GM19468 (cell line): ENCODE measurements around the gene FALEC.
A peak's percentile ranks its signal among the peaks of the same experiment; 100 is the strongest.

ENCODE experiments used
- ATAC-seq: cut with Tn5 transposase; IDR thresholded peaks from one replicate; pipeline ENCODE4 v1.9.1; 2021; ENCODE audit warnings: mild to moderate bottlenecking, moderate library complexity, moderate number of reproducible peaks; ENCODE audit not compliant: unreplicated experiment; ENCODE audit errors: extremely low read depth

Gene FALEC

GRCh38 chr1:150515328-150516049 lies at the start of gene FALEC:
FALEC (plus strand) TSS chr1:150515752.
- ATAC-seq = peak; percentile 92

- no peak for ATAC-seq
Measured at GRCh38 chr1:150466964-150467363, 48.6 kb upstream of the FALEC start.

- ATAC-seq = no peak
Measured at GRCh38 chr1:150469291-150469690, 46.3 kb upstream of the FALEC start.

DNA sequence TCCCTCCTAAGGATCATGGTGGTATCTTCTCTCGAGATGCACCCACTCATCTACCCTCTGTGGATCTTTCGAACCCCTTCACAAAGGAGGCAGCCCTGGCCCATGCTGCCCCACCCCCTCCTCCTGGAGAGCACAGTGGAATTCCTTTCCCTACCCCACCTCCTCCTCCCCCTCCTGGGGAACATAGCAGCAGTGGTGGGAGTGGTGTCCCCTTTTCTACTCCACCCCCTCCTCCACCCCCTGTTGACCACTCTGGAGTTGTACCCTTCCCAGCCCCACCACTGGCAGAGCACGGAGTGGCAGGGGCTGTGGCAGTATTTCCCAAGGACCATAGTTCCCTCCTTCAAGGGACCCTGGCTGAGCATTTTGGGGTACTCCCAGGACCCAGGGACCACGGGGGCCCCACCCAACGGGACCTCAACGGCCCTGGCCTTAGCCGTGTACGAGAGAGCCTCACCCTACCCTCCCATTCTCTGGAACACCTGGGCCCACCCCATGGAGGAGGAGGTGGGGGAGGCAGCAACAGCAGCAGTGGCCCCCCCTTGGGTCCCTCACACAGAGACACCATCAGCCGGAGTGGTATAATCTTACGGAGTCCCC lies 42.9 kb upstream of the FALEC start:
- no peak for ATAC-seq

DNA sequence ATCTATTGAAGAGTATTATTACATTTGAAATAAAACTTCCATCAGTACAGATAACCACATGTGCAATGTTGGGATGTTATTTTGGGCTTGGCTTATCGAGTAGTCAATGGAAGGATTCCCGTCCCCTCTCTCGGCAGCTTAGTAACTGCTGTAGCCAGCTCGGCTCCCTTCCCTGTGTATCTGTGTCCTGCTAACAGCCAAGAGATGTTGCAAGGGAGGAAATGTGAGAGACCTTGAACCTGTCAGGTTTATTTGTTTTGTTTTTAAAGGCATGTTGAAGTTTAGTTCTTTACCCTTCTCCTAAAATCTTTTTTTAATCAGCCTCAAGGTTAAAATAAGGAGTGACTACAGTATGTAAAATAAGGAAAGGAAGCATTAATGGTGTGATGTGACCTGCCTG lies 41.9 kb upstream of the FALEC start:
- no peak for ATAC-seq

DNA sequence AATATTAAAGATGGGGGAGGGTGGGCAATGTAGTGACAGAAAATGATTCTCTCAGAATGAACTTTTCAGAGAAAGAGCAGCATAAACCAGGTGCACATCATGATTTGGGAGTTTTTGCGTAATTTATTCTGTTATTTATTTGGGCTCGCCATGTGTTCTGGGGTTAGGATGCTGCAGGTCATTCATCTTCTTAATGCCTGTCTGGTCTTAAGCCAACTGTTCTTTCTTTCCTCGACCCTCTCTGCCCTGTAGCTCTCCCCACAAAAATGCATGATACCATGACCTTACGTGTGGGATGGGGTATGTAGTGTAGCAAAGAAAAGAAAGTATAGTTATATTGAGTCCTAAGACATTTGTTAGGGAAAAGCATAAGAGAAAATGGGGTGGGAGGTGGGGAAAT lies 40.7 kb upstream of the FALEC start:
- ATAC-seq = no peak

DNA sequence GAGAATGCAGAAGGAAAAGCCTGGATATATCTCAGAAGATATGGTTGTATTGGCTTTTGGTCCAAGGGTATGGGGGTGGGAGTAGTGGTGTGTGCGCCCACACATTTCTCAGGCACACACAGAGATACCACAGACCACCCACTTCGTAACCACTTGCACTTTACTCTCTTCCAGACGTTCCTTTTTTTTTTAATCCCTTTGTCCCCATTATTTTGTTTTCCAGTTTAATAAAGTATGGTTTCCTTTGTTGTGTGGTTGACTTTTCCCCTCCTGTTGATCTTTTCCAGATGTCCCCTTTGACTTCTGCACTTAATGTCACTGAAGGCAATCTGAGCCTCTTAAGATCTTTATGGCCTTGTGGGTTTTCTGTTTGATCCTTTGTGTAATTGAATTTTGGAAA lies 38.8 kb upstream of the FALEC start:
- ATAC-seq = no peak

DNA sequence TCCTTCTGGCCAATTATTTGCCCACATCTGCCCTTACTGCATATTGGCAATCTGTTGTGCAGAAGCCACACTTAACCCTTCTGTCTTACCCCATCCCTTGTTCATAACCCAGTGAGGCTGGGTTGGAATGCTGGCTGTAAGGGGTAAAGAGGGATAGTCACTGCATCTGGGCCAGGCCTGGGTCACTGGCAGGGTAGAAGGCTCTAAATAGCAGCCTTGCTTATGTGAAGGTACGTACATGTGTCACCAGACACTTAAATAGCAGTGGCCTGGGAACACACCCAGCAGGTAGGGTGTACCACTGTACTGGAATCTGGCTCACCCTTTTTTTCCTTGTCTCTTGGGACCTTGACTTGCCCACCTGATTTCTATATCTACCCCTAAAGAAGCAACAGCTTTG lies 38.2 kb upstream of the FALEC start:
- ATAC-seq = no peak

DNA sequence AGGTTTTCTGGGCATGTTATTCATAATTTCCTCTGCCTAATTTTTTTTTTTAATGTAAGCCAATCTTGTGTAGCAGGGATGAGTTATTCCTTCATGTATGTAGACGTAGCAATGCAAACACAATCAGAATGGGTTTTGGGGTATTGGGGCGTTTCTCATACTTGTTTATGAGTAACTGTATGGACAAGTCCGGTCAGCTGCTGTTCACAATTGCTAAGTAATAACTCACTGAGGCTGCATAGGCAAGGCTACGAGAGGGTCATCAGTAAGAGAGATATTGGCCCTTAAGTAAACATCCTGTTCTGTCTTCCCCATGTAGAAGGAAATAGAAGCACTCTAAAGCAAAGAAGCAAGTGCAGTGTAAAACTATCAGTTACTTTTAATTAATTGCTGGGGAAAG lies 37.8 kb upstream of the FALEC start:
- ATAC-seq = no peak

DNA sequence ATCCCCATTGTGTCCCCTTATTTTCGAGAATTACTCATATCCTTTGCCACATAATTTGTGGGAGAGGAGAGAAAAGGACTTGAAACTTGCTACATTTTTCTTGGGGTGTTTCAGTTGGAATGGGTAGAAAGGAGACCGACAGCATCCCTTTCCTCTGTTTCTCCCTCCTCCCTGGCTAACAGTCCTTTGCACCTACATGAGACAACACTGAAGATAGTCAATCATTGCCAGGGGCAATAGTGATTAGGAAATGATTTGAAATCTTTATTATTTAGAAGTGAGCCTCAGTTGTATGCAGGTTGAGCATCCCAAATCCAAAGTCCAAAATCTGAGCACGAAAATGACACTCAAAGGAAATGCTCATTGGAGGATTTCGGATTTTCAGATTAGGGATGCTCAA lies 36.2 kb upstream of the FALEC start:
- ATAC-seq = no peak

GRCh38 chr1:150479927-150480352 lies 35.6 kb upstream of the FALEC start:
- no peak for ATAC-seq

DNA sequence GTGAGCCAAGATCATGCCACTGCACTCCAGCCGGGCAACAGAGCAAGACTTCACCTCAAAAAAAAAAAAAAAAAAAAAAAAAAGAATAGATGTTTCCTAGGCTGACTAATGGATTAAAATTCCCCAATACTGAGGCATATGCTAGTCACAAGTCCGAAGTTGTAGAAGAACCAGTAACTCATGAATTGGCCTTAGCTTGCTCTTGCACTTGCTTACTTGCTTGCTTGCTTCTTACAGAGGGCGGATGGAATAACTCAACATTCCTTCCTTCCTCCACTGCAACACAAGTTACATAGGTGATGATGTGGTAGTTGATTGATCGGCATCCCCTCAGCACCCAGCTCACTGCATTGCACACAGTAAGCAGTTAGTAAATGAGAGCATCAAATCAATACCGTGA lies 31.1 kb upstream of the FALEC start:
- no peak for ATAC-seq

DNA sequence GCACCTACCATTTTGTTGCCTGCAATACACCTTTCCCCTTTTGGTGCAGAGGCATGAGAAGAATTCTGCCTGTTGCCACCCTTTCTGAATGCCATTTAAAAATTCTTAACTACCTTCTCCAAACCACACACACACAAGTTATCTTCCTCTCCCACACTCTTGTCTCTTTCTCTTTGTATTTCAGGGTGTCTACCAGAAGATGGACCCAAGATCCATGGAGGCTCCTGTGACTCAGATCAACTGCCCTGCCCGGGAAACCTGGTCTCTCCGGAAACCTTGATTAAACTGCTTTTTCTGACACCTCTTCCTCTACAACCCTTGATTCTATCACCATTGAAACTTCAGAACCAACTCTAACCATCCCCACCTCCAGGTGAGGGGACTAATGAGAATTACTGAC lies 30.7 kb upstream of the FALEC start:
- ATAC-seq = no peak

GRCh38 chr1:150486966-150487762 lies 28.4 kb upstream of the FALEC start, which contains the start of gene TARS2:
TARS2 (plus strand) TSS chr1:150487419; CDS start chr1:150487451, 32 bp downstream.
- peak; percentile 94 for ATAC-seq

DNA sequence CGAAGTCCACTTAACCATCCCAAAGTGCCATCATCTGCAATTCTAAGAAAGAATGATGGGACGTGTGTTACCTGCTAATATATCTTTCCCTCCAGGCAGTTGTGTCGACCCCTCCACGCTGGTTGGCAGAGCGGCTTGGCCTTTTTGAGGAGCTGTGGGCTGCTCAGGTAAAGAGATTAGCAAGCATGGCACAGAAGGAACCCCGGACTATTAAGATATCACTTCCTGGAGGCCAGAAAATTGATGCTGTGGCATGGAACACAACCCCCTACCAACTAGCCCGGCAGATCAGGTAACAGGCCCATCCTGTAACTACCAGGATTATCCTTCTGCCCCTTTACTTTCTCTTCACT lies 27.8 kb upstream of the FALEC start:
- ATAC-seq = no peak

- no peak for ATAC-seq
Measured at GRCh38 chr1:150493175-150493574, 22.4 kb upstream of the FALEC start.

DNA sequence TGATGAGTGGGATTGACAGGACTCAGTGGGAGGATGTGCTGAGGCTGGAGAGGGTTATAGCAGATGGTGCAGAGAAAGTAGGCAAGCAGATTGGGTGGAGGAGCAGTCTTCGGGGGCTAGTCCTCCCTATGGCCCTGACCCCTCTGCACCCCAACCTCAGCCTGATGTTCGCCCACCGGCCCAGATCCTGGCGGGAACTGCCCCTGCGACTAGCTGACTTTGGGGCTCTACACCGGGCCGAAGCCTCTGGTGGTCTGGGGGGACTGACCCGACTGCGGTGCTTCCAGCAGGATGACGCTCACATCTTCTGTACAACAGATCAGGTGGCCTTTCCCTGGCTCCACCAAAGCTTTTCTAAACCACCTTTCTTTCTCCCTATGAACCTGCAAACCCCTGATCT lies 17.2 kb upstream of the FALEC start:
- ATAC-seq = no peak

- no peak for ATAC-seq
Measured at GRCh38 chr1:150505431-150505830, 10.1 kb upstream of the FALEC start.

DNA sequence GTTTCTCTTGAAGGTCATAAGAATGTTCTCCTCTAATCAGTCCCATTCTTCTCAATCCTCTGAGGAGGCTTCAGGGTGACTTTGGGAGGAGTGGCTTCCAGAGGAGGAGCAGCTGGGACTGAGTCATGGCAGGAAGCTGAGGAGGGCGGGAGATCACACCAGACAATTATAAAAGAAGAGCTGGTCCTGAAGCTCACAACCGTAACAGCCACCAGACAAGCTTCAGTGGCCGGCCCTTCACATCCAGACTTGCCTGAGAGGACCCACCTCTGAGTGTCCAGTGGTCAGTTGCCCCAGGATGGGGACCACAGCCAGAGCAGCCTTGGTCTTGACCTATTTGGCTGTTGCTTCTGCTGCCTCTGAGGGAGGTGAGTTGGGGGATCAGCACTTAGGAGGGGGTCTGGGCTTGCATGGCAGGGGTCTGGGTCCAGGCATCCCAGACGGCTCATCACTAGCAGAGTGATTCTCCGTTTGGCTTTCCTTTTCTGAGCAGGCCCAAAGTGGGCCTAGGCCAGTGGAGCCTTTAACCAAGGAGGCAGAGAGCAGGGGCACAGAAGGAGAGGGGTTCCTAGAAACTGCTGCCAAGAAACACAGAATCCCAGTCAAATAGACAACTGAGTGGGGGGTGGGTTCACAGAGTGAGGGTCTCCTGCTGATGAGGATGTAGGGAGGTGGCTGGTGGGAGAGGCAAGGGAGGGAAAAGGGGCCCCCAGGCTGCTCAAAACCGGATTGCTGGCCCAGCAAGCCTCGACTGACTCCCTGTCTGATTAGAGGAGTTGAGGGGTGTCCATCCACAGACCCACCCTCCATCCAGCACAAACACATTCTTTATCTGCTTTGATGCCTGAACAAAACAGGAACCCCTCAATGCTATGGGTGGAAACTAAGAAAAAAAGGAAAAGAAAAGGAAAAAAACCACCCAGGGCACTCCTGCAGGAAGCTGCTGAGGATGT lies 7.4 kb upstream of the FALEC start, which contains the start of gene ECM1:
Gene ECM1, plus strand, starts transcription at position 198 of the 953 bp plus-strand sequence. Its CDS starts 101 bp downstream, at position 299.
- ATAC-seq = no peak

DNA sequence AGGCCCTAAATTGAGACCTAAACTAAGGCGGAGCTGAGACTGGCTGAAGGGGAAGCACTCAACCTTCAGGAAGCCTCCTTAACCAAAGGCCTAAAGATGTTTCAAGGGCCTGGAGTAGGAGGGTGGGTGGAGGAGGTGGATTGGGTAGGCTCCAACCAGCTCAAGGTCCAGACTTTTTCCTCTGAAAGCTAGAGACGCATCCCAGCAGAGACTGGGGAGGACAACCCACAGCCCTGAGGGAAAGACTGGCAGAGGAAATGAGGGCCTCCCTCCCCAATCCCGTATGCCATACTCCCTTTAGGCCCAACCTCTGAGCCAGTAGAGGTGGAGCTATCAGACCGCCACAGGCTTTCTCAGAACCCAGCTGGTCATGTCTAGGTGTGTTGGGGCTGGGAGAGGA lies 6.6 kb upstream of the FALEC start:
- ATAC-seq = no peak
